Mammary epithelial cell (primary cell): ENCODE results near the gene APC2.

Source experiments
- EZH2 ChIP-seq: IDR thresholded peaks from 2 replicates; pipeline ENCODE4 v1.6.1; 2012; ENCODE audit warnings: low read length, inconsistent platforms, borderline replicate concordance
- TF ChIP-seq, protein P1 (sequence below), 2 donors: IDR thresholded peaks in 1 of 2; conservative IDR thresholded peaks in 1 of 2; 2 replicates each; pipeline ENCODE4 v1.5.1; 2011 to 2012; ENCODE audit warnings: inconsistent platforms in 2 of 2, low read length in 2 of 2, mild to moderate bottlenecking in 2 of 2, control low read depth in 1 of 2, low read depth in 1 of 2; ENCODE audit not compliant: insufficient read depth in 1 of 2; ENCODE audit errors: extremely low read depth in 1 of 2

DNA sequence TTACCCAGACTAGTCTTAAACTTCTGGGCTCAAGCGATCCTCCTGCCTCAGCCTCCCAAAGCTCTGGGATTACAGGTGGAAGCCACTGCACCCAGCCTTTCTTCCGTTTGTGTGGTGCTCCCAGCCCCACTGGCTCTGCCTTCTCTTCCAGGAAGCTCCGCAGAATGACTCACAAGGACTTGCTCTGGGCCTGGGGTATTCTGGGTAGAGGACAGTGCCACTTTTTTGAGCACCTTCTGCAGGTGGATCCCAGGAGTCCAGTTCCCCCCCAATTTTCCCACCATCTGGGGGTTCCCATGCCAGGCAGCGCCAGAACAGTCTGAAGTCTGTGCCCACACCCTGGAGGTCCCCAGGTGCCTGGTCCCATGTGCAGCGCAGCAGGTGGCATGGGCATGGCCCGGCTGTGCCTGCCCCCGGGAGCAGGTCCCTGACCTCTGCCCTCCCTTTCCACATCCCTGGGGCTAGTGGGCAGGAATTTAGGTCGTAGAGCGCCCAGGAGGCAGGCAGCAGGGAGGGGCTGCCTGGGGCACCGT, 42.6 kb downstream of the APC2 start:
- TF ChIP-seq, protein P1, sequence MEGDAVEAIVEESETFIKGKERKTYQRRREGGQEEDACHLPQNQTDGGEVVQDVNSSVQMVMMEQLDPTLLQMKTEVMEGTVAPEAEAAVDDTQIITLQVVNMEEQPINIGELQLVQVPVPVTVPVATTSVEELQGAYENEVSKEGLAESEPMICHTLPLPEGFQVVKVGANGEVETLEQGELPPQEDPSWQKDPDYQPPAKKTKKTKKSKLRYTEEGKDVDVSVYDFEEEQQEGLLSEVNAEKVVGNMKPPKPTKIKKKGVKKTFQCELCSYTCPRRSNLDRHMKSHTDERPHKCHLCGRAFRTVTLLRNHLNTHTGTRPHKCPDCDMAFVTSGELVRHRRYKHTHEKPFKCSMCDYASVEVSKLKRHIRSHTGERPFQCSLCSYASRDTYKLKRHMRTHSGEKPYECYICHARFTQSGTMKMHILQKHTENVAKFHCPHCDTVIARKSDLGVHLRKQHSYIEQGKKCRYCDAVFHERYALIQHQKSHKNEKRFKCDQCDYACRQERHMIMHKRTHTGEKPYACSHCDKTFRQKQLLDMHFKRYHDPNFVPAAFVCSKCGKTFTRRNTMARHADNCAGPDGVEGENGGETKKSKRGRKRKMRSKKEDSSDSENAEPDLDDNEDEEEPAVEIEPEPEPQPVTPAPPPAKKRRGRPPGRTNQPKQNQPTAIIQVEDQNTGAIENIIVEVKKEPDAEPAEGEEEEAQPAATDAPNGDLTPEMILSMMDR (conservative IDR thresholded peaks at IDR 0.05 in 1 of 2, IDR thresholded peaks at IDR 0.05 in 1 of 2; ENCODE audit: extremely low read depth in 1 of 2, insufficient read depth in 1 of 2, low read depth in 1 of 2, low read length in 2 of 2) = no peak
- no peak for TF ChIP-seq EZH2
